Measurements from ENCODE around the gene ZNF554. TPM values are rescaled to one million over a fixed set of nuclear protein-coding genes. Genes with fewer than 3 reads are reported as not detected.

ZNF554 gene
- total RNA-seq, 2 donors from 2014 or later: 8.4 to 9.2 TPM

GRCh38 chr19:2808129-2808941 is 11.3 kb upstream of the ZNF554 start:
- H3K9me3 ChIP-seq (ENCODE audit: control insufficient read depth, low read length): no peaks in the 10 kb centered on the region
- H3K4me1 ChIP-seq (ENCODE audit: control insufficient read depth, insufficient read depth, low read length): no peaks in the 10 kb centered on the region
- no peak overlapping the region for H3K27ac Mint-ChIP-seq
- no peaks in the 10 kb centered on the region for H3K9me3 Mint-ChIP-seq
- TF ChIP-seq CTCF (conservative IDR thresholded peaks at IDR 0.05): no peak
- DNase-seq: no peak
- H3K27me3 Mint-ChIP-seq (ENCODE audit: insufficient read depth): no peaks in the 10 kb centered on the region
- H3K9ac ChIP-seq (ENCODE audit: extremely low read depth, low read length, poor library complexity, severe bottlenecking): no peak overlapping the region
- peaks cover 34% of the 10 kb centered on the region for H3K36me3 Mint-ChIP-seq (ENCODE audit: low read depth)
- peaks cover 38% of the 10 kb centered on the region for H3K36me3 ChIP-seq (ENCODE audit: control insufficient read depth, insufficient read depth, low read length)
- 95 to 97% methylated on average over 36 to 41 of the region's 41 CpGs for WGBS, 2 experiments (ENCODE audit: insufficient coverage in 1 of 2, insufficient read length in 1 of 2)
- H3K27ac ChIP-seq (ENCODE audit: low read depth, low read length): no peak overlapping the region
- H3K4me3 ChIP-seq (ENCODE audit: low read length): no peak overlapping the region
- no peaks in the 10 kb centered on the region for H3K27me3 ChIP-seq (ENCODE audit: control insufficient read depth, insufficient read depth, low read length, poor library complexity, severe bottlenecking)
- H3K4me3 Mint-ChIP-seq: no peak overlapping the region
- H3K4me1 Mint-ChIP-seq: no peaks in the 10 kb centered on the region

- no peak overlapping the region for H3K4me3 ChIP-seq (ENCODE audit: low read length)
- Mint-ChIP-seq H3K4me3 (no peak overlapping the region), H3K27me3 (ENCODE audit: insufficient read depth) (no peaks in the 10 kb centered on the region), H3K4me1 (no peaks in the 10 kb centered on the region), H3K27ac (no peak overlapping the region), H3K36me3 (ENCODE audit: low read depth) (peaks cover 30% of the 10 kb centered on the region), H3K9me3 (no peaks in the 10 kb centered on the region)
- H3K27ac ChIP-seq (ENCODE audit: low read depth, low read length): no peak overlapping the region
- H3K9me3 ChIP-seq (ENCODE audit: control insufficient read depth, low read length): no peaks in the 10 kb centered on the region
- H3K36me3 ChIP-seq (ENCODE audit: control insufficient read depth, insufficient read depth, low read length): peaks cover 37% of the 10 kb centered on the region
- no peaks in the 10 kb centered on the region for H3K4me1 ChIP-seq (ENCODE audit: control insufficient read depth, insufficient read depth, low read length)
- no peaks in the 10 kb centered on the region for H3K27me3 ChIP-seq (ENCODE audit: control insufficient read depth, insufficient read depth, low read length, poor library complexity, severe bottlenecking)
- no peak for DNase-seq
- no peak for TF ChIP-seq CTCF (conservative IDR thresholded peaks at IDR 0.05)
- 95% methylated on average over 37 of the region's 37 CpGs for WGBS, 2 experiments (ENCODE audit: insufficient coverage in 1 of 2, insufficient read length in 1 of 2)
- no peak overlapping the region for H3K9ac ChIP-seq (ENCODE audit: extremely low read depth, low read length, poor library complexity, severe bottlenecking)
Observed at GRCh38 chr19:2809387-2810140, 10.1 kb upstream of the ZNF554 start.

- Histone ChIP-seq H3K4me1 (ENCODE audit: control insufficient read depth, insufficient read depth, low read length) (no peaks in the 10 kb centered on the region), H3K27me3 (ENCODE audit: control insufficient read depth, insufficient read depth, low read length, poor library complexity, severe bottlenecking) (no peaks in the 10 kb centered on the region), H3K9me3 (ENCODE audit: control insufficient read depth, low read length) (no peaks in the 10 kb centered on the region), H3K4me3 (ENCODE audit: low read length) (no peak overlapping the region), H3K27ac (ENCODE audit: low read depth, low read length) (no peak overlapping the region), H3K36me3 (ENCODE audit: control insufficient read depth, insufficient read depth, low read length) (peaks cover 35% of the 10 kb centered on the region), H3K9ac (ENCODE audit: extremely low read depth, low read length, poor library complexity, severe bottlenecking) (no peak overlapping the region)
- H3K4me1 Mint-ChIP-seq: no peaks in the 10 kb centered on the region
- H3K4me3 Mint-ChIP-seq: no peak overlapping the region
- no peaks in the 10 kb centered on the region for H3K9me3 Mint-ChIP-seq
- 94 to 95% methylated on average over 40 to 58 of the region's 58 CpGs for WGBS, 2 experiments (ENCODE audit: insufficient coverage in 1 of 2, insufficient read length in 1 of 2)
- no peaks in the 10 kb centered on the region for H3K27me3 Mint-ChIP-seq (ENCODE audit: insufficient read depth)
- no peak overlapping the region for H3K27ac Mint-ChIP-seq
- no peak for TF ChIP-seq CTCF (conservative IDR thresholded peaks at IDR 0.05)
- peaks cover 24% of the 10 kb centered on the region for H3K36me3 Mint-ChIP-seq (ENCODE audit: low read depth)
- DNase-seq: no peak
Observed at GRCh38 chr19:2810141-2811091, 9.3 kb upstream of the ZNF554 start.

Data from endodermal cell (in vitro differentiated cells).